HG02884 (cell line): Measurements from ENCODE around the gene PYGM.

Source experiments
- ATAC-seq: cut with Tn5 transposase; IDR thresholded peaks from one replicate; pipeline ENCODE4 v1.9.1; 2021; ENCODE audit warnings: mild to moderate bottlenecking, moderate library complexity; ENCODE audit not compliant: unreplicated experiment

The PYGM gene

GRCh38 chr11:64769283-64769682, 9.5 kb upstream of the PYGM start:
- no peak for ATAC-seq

- ATAC-seq: no peak
Measured at GRCh38 chr11:64768300-64768694, 8.5 kb upstream of the PYGM start.

GRCh38 chr11:64767344-64768299, 7.8 kb upstream of the PYGM start:
- no peak for ATAC-seq

GRCh38 chr11:64766881-64767280, 7.1 kb upstream of the PYGM start:
- ATAC-seq: no peak

GRCh38 chr11:64765851-64766665, 6.3 kb upstream of the PYGM start:
- no peak for ATAC-seq

GRCh38 chr11:64765291-64765850, 5.6 kb upstream of the PYGM start:
- ATAC-seq: no peak

- no peak for ATAC-seq
Measured at GRCh38 chr11:64764753-64765152, 5.0 kb upstream of the PYGM start.

GRCh38 chr11:64764040-64764611, 4.4 kb upstream of the PYGM start:
- no peak for ATAC-seq

- no peak for ATAC-seq
Measured at GRCh38 chr11:64763526-64764039, 3.8 kb upstream of the PYGM start.

GRCh38 chr11:64762674-64763525, 3.1 kb upstream of the PYGM start:
- ATAC-seq: no peak

- ATAC-seq: no peak
Measured at GRCh38 chr11:64762277-64762673, 2.5 kb upstream of the PYGM start.

GRCh38 chr11:64760759-64761420, 1.1 kb upstream of the PYGM start:
- no peak for ATAC-seq

- ATAC-seq: no peak
Measured at GRCh38 chr11:64759131-64759721, 548 bp downstream of the PYGM start.

GRCh38 chr11:64758330-64759079, 1.3 kb downstream of the PYGM start:
- ATAC-seq: no peak

GRCh38 chr11:64757549-64758329, 2.0 kb downstream of the PYGM start:
- no peak for ATAC-seq

- ATAC-seq: no peak
Measured at GRCh38 chr11:64755681-64756361, 4.0 kb downstream of the PYGM start.
